ENCODE results near the gene HBD. TPM values are rescaled to one million over a fixed set of nuclear protein-coding genes. Genes with fewer than 3 reads are reported as not detected.

Gene HBD
- total RNA-seq, 4 donors from 2014 or later = 4.3 TPM; not detected in 3

DNA sequence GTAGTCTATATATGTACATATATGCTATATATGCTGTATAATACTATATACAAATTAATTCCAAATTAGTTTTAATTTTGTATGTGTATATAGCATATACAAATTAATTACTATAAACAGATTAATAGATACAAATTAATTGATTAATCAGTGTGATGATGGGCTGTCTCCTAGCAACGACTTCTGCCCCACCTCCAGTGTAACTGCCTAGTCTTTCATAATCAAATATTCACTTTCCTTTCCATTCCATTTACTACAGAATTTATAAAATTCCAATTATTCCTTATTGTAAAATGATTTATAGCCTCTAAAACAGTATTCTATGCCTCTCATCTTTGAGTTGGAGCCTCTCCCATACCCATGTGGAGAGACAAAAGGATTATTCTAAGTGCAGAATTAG is 976 bp downstream of the HBD start:
- H3K27ac ChIP-seq (replicated peaks in 1 of 4) = no peak overlapping the region
- TF ChIP-seq POLR2A (IDR thresholded peaks at IDR 0.05; ENCODE audit: low read depth) = no peak
- no peak for TF ChIP-seq POLR2AphosphoS5 (IDR thresholded peaks at IDR 0.05)
- 74% methylated on average over 1 of the region's 1 CpG for WGBS
- no peaks in the 10 kb centered on the region for H3K9me3 ChIP-seq
- intact Hi-C loops (cut with DNase I) = no loop called here
- H3K4me3 ChIP-seq = no peak overlapping the region
- no peaks in the 10 kb centered on the region for H3K4me1 ChIP-seq
- no peak for DNase-seq (ENCODE audit: extremely low spot score)
- no peaks in the 10 kb centered on the region for H3K36me3 ChIP-seq
- H3K27me3 ChIP-seq = no peaks in the 10 kb centered on the region

DNA sequence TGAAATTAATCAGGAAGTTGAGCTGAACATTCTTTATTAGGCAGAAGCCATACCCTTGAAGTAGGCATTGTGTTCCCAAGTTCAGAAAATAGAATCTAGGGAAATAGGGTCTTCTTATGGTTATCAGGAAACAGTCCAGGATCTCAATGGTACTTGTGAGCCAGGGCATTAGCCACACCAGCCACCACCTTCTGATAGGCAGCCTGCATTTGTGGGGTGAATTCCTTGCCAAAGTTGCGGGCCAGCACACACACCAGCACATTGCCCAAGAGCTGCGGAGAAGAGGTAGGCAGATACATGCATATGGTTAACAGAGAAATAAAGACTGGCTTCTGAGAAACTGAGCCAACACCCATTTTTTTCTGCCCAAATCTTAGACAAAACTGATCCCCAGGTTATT is 1.5 kb downstream of the HBD start:
- WGBS = 92% methylated on average over 2 of the region's 2 CpGs
- no peaks in the 10 kb centered on the region for H3K36me3 ChIP-seq
- intact Hi-C loops (cut with DNase I) = no loop called here
- H3K9me3 ChIP-seq = no peaks in the 10 kb centered on the region
- TF ChIP-seq POLR2A (IDR thresholded peaks at IDR 0.05; ENCODE audit: low read depth) = no peak
- no peaks in the 10 kb centered on the region for H3K4me1 ChIP-seq
- no peak overlapping the region for H3K27ac ChIP-seq (replicated peaks in 1 of 4)
- DNase-seq (ENCODE audit: extremely low spot score) = no peak
- H3K27me3 ChIP-seq = no peaks in the 10 kb centered on the region
- no peak overlapping the region for H3K4me3 ChIP-seq

DNA sequence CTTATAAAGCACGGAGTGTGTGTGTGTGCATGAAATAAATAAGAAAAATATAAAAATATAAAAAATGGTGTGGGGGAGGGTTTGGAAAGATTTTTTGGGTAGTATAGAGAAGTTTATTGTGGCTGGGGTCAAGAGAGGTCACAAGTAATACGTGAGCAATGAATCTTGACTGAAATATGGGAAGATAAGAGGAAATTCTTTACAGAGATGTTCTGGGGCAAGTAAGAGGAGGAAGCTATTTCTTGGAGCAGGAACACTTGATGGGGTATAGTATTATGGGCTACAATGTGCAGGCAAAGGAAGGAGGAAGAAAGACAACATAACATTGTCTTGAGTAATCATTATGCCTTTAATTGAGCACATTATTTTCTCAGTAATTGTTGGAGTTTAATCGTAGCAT is 2.1 kb downstream of the HBD start:
- DNase-seq (ENCODE audit: extremely low spot score) = no peak
- H3K27me3 ChIP-seq = no peaks in the 10 kb centered on the region
- H3K36me3 ChIP-seq = no peaks in the 10 kb centered on the region
- H3K27ac ChIP-seq (replicated peaks in 1 of 4) = no peak overlapping the region
- intact Hi-C loops (cut with DNase I) = no loop called here
- no peaks in the 10 kb centered on the region for H3K4me1 ChIP-seq
- no peaks in the 10 kb centered on the region for H3K9me3 ChIP-seq
- no peak for TF ChIP-seq POLR2AphosphoS5 (IDR thresholded peaks at IDR 0.05)
- TF ChIP-seq POLR2A (IDR thresholded peaks at IDR 0.05; ENCODE audit: low read depth) = no peak
- no peak for TF ChIP-seq EP300 (IDR thresholded peaks at IDR 0.05)
- TF ChIP-seq, protein P1, sequence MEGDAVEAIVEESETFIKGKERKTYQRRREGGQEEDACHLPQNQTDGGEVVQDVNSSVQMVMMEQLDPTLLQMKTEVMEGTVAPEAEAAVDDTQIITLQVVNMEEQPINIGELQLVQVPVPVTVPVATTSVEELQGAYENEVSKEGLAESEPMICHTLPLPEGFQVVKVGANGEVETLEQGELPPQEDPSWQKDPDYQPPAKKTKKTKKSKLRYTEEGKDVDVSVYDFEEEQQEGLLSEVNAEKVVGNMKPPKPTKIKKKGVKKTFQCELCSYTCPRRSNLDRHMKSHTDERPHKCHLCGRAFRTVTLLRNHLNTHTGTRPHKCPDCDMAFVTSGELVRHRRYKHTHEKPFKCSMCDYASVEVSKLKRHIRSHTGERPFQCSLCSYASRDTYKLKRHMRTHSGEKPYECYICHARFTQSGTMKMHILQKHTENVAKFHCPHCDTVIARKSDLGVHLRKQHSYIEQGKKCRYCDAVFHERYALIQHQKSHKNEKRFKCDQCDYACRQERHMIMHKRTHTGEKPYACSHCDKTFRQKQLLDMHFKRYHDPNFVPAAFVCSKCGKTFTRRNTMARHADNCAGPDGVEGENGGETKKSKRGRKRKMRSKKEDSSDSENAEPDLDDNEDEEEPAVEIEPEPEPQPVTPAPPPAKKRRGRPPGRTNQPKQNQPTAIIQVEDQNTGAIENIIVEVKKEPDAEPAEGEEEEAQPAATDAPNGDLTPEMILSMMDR (IDR thresholded peaks at IDR 0.05) = no peak
- H3K4me3 ChIP-seq = no peak overlapping the region
- 73% methylated on average over 3 of the region's 3 CpGs for WGBS

DNA sequence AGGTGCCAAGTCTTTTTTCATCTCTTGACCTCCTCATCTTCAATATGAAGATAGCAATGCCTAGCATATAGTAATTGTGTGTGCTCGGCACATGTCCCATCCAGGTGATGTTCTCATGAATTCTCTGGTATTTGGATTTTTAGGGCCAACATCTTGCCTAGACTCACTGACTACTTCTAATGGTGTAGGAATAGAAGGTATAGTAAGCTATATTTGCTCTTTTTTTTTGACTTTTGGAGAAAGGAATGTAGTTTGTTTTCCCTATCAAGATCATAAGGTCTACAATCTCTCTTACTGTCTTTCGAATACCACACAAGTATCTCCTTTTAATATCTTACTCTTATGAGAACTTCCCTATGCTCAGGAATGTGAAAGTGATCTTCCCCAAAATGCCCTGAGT is 3.2 kb downstream of the HBD start:
- no peak overlapping the region for H3K27ac ChIP-seq (replicated peaks in 1 of 4)
- 72% methylated on average over 2 of the region's 2 CpGs for WGBS
- no peaks in the 10 kb centered on the region for H3K27me3 ChIP-seq
- no peak overlapping the region for H3K4me3 ChIP-seq
- TF ChIP-seq EP300 (IDR thresholded peaks at IDR 0.05) (no peak), POLR2A (IDR thresholded peaks at IDR 0.05; ENCODE audit: low read depth) (no peak)
- H3K9me3 ChIP-seq = no peaks in the 10 kb centered on the region
- no peaks in the 10 kb centered on the region for H3K4me1 ChIP-seq
- no peak for DNase-seq (ENCODE audit: extremely low spot score)
- intact Hi-C loops (cut with DNase I) = no loop called here
- H3K36me3 ChIP-seq = no peaks in the 10 kb centered on the region

DNA sequence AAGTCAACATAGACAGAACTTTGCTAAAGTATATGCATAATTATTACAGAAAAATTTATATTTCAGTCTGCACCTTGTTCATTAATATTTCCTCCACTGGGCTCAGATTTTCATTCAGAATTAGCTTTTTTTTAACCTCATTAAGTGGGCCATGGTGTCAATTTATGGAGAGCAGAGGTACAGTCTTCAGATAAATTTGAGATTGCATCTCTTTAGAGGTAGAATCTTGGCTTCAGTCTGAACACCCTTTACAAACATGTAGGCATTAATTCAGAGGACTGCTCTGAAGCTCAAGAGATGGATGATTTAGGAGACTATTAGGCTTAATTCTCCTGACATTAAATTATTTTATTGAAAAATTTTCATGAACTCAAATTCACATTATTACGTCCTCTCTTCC is 4.0 kb downstream of the HBD start:
- Histone ChIP-seq H3K9me3 (no peaks in the 10 kb centered on the region), H3K4me1 (no peaks in the 10 kb centered on the region), H3K4me3 (no peak overlapping the region), H3K27ac (replicated peaks in 1 of 4) (no peak overlapping the region), H3K27me3 (no peaks in the 10 kb centered on the region), H3K36me3 (no peaks in the 10 kb centered on the region)
- TF ChIP-seq EP300 (IDR thresholded peaks at IDR 0.05) (no peak), POLR2AphosphoS5 (IDR thresholded peaks at IDR 0.05) (no peak)
- TF ChIP-seq, protein P1 (IDR thresholded peaks at IDR 0.05) = no peak
- intact Hi-C loops (cut with DNase I) = no loop called here
- DNase-seq (ENCODE audit: extremely low spot score) = no peak
- WGBS = 74% methylated on average over 1 of the region's 1 CpG

DNA sequence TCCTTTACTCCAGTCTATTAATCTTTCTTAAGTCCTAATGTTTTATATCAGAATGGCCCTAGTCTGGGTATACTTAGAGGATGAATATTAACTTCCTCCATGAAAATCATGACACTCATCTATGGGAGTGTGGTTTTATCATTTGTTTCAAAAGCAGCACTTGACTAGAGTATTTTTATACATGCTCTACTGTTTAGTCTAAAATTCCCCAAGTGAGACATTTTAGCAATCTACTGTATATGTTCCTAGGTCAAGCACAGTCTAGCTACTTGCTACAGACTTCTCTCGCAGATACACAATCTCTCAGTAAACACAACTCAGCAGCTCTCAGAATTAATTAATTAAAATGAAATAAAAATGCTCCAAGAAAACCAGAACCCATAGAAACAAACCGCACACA is 4.5 kb downstream of the HBD start:
- 79% methylated on average over 2 of the region's 2 CpGs for WGBS
- no peak overlapping the region for H3K27ac ChIP-seq (replicated peaks in 1 of 4)
- intact Hi-C loops (cut with DNase I) = no loop called here
- no peaks in the 10 kb centered on the region for H3K36me3 ChIP-seq
- DNase-seq (ENCODE audit: extremely low spot score) = no peak
- H3K4me3 ChIP-seq = no peak overlapping the region
- H3K27me3 ChIP-seq = no peaks in the 10 kb centered on the region
- TF ChIP-seq POLR2AphosphoS5 (IDR thresholded peaks at IDR 0.05) = no peak
- TF ChIP-seq EP300 (IDR thresholded peaks at IDR 0.05) = no peak
- TF ChIP-seq, protein P1 (IDR thresholded peaks at IDR 0.05) = no peak
- no peak for TF ChIP-seq POLR2A (IDR thresholded peaks at IDR 0.05; ENCODE audit: low read depth)
- no peaks in the 10 kb centered on the region for H3K4me1 ChIP-seq
- no peaks in the 10 kb centered on the region for H3K9me3 ChIP-seq
